Panc1 (cell line): ENCODE measurements around the gene ATP11A. TPM values are rescaled to one million over a fixed set of nuclear protein-coding genes. Genes with fewer than 3 reads are reported as not detected.

Source experiments
- ATAC-seq: fragments of 200-7000 bp; cut with Tn5 transposase; 2 replicates; pipeline ENCODE4 v1.9.1; 2020; ENCODE audit warnings: mild to moderate bottlenecking, moderate library complexity
- BruUV-seq: library from RNA; stranded (reverse); fragments of 400-500 nt; replicated peaks from 2 replicates; lab custom pipeline; 2021; lab: Mats Ljungman, UMichigan
- CTCF ChIA-PET: fragments of 300-600 bp; sonication (Branson Sonifier 250); formaldehyde crosslinking; loops from one replicate; lab custom pipeline; 2022; ENCODE audit warnings: antibody characterized with exemption; lab: Charles Lee
- POLR2A ChIA-PET: fragments of 300-600 bp; sonication (Branson Sonifier 250); formaldehyde crosslinking; loops from one replicate; lab custom pipeline; 2022; ENCODE audit warnings: antibody characterized with exemption; lab: Charles Lee
- DNase-seq: peaks from one replicate; pipeline ENCODE4 v3.0.0-alpha.2; 2010; ENCODE audit warnings: low read depth, low spot score
- H3K27ac ChIP-seq: 2 replicates; pipeline ENCODE4 v1.5.1; 2011; ENCODE audit warnings: mild to moderate bottlenecking, low read length, inconsistent platforms
- H3K27me3 ChIP-seq: fragments of 200-500 bp; sonication (Bioruptor generic); 2 replicates; pipeline ENCODE4 v1.6.0; 2014; ENCODE audit warnings: low read length, inconsistent platforms; ENCODE audit not compliant: control insufficient read depth, insufficient read depth
- H3K36me3 ChIP-seq: fragments of 200-500 bp; sonication (Bioruptor generic); 2 replicates; pipeline ENCODE4 v1.5.1; 2014; ENCODE audit warnings: inconsistent platforms, mild to moderate bottlenecking, low read length, moderate library complexity; ENCODE audit not compliant: control insufficient read depth, insufficient read depth
- H3K4me1 ChIP-seq: 2 replicates; pipeline ENCODE4 v1.5.1; 2011; ENCODE audit warnings: inconsistent platforms, mild to moderate bottlenecking, low read length, moderate library complexity; ENCODE audit not compliant: control insufficient read depth, insufficient read depth
- H3K4me3 ChIP-seq, 2 experiments: 2 replicates each; pipeline ENCODE4 v1.5.1; 2011 to 2012; ENCODE audit warnings: low read depth in 2 of 2, low read length in 2 of 2, mild to moderate bottlenecking in 2 of 2, inconsistent platforms in 1 of 2, moderate library complexity in 1 of 2
- H3K9me3 ChIP-seq: fragments of 200-500 bp; sonication (Bioruptor generic); 2 replicates; pipeline ENCODE4 v1.5.1; 2014; ENCODE audit warnings: low read depth, mild to moderate bottlenecking, inconsistent platforms, low read length, moderate library complexity; ENCODE audit not compliant: control insufficient read depth, insufficient read depth
- POLR2AphosphoS5 ChIP-seq: IDR thresholded peaks from 2 replicates; pipeline ENCODE4 v1.6.1; 2012; ENCODE audit warnings: mild to moderate bottlenecking, low read depth, low read length, moderate library complexity
- SIN3A ChIP-seq: IDR thresholded peaks from 2 replicates; pipeline ENCODE4 v1.6.1; 2012; ENCODE audit warnings: low read depth, mild to moderate bottlenecking, low read length, moderate library complexity, borderline replicate concordance; ENCODE audit not compliant: insufficient read depth
- TCF7L2 ChIP-seq: IDR thresholded peaks from 2 replicates; pipeline ENCODE4 v1.6.1; 2011; ENCODE audit warnings: mild to moderate bottlenecking, low read depth, low read length, inconsistent platforms
- in situ Hi-C: cut with HindIII; loops from 2 replicates; pipeline ENCODE4 v1.10.0; 2016; ENCODE audit warnings: low sequenced_read_pairs, low pct_unique_long_range_greater_than_20kb
- intact Hi-C: fragments of 100-400 bp; cut with micrococcal nuclease; formaldehyde crosslinking; loops from one replicate; pipeline ENCODE4 v1.10.0; 2022; ENCODE audit not compliant: unreplicated experiment
- total RNA-seq: library from RNA; stranded (reverse); gene quantifications from one replicate; pipeline ENCODE4 v1.2.1, GENCODE V29; 2021; ENCODE audit not compliant: unreplicated experiment
- TF ChIP-seq, protein P1 (sequence below), 2 experiments: IDR thresholded peaks; 2 replicates each; pipeline ENCODE4 v1.6.1; 2011 to 2012; ENCODE audit warnings: low read depth in 2 of 2, control low read depth in 1 of 2, low read length in 1 of 2, mild to moderate bottlenecking in 1 of 2, moderate library complexity in 1 of 2; ENCODE audit not compliant: insufficient read depth in 1 of 2
- TF ChIP-seq, protein P2 (sequence below): fragments of 450-650 bp; IDR thresholded peaks from 2 replicates; pipeline ENCODE4 v1.5.1; 2017; ENCODE audit warnings: mild to moderate bottlenecking

The ATP11A gene
- total RNA-seq, 1 experiment from 2014 or later, result 85.8 TPM

DNA sequence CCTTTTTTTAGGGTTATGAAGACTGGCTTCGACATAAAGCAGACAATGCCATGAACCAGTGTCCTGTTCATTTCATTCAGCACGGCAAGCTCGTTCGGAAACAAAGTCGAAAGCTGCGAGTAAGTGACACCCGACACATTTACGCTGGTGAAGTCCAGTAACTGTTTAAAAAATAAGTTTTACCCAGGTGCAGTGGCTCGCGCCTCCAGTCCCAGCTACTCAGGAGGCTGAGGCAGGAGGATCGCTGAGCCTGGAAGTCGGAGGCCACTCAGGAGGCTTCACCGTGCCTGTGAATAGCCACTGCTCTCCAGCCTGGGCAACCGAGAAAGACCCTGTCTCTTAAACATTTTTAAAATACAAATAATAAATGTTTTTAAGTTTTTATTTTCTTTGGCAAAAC is 120.8 kb downstream of the ATP11A start:
- ATAC-seq (no peak), DNase-seq (no peak)
- no peaks in the 10 kb centered on the region for H3K4me1 ChIP-seq
- no peak overlapping the region for H3K27ac ChIP-seq
- BruUV-seq, result no TSS peak
- H3K27me3 ChIP-seq, result no peaks in the 10 kb centered on the region
- TF ChIP-seq SIN3A (no peak), POLR2AphosphoS5 (no peak)
- ChIA-PET CTCF (no interaction called here), POLR2A (no interaction called here)
- H3K36me3 ChIP-seq, result no peaks in the 10 kb centered on the region; the same call in 1 of the 2 replicates
- no peaks in the 10 kb centered on the region for H3K9me3 ChIP-seq
- in situ Hi-C loops, result no loop called here
- intact Hi-C loops, result no loop called here
- H3K4me3 ChIP-seq, result no peak overlapping the region

DNA sequence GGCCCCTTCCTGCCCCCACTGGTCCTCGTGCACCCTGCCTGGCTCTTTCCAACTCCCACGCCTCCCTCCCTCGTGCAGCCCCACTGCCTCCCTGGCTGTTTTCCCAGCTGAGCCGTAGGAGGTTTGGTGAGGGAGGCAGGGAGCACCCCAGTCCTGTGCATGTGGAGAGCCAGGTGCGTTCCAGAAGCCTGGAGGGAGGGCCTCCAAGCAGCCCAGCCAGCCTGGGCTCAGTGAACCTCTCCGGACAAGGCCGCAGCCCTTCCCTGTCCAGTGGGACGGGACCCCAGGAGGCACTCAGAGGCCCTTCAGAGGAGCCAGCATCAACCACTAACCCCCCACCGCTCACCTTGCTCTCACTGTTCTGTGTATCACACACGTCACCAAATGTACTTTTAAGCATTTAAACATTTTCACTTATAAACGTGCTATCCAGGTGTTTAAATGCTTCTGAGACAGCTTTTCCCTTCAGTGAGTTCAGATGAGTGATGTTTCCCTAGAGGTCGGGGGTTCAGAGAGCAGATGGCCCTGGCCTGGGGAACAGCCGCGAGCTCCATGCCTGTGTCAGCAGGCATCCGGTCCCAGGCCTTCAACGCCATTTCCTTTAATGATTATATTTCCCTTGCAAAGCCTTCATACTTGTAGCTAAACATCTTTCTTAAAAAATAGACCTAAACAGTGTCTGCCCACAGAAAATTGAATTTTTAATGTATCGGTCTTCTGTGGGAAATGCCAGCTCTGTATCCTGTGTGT is 122.6 kb downstream of the ATP11A start:
- H3K4me1 ChIP-seq, result no peaks in the 10 kb centered on the region
- in situ Hi-C loops, result no loop called here
- H3K4me3 ChIP-seq, result no peak overlapping the region
- DNase-seq (no peak), ATAC-seq (no peak)
- H3K27me3 ChIP-seq, result no peaks in the 10 kb centered on the region
- H3K9me3 ChIP-seq, result no peaks in the 10 kb centered on the region
- no peak overlapping the region for H3K27ac ChIP-seq
- POLR2A ChIA-PET, result no interaction called here
- no peaks in the 10 kb centered on the region; the same call in 1 of the 2 replicates for H3K36me3 ChIP-seq
- intact Hi-C loops, result no loop called here
- CTCF ChIA-PET, result no interaction called here
- no TSS peak for BruUV-seq
- TF ChIP-seq SIN3A (no peak), TCF7L2 (no peak), POLR2AphosphoS5 (no peak)
- TF ChIP-seq, protein P1, sequence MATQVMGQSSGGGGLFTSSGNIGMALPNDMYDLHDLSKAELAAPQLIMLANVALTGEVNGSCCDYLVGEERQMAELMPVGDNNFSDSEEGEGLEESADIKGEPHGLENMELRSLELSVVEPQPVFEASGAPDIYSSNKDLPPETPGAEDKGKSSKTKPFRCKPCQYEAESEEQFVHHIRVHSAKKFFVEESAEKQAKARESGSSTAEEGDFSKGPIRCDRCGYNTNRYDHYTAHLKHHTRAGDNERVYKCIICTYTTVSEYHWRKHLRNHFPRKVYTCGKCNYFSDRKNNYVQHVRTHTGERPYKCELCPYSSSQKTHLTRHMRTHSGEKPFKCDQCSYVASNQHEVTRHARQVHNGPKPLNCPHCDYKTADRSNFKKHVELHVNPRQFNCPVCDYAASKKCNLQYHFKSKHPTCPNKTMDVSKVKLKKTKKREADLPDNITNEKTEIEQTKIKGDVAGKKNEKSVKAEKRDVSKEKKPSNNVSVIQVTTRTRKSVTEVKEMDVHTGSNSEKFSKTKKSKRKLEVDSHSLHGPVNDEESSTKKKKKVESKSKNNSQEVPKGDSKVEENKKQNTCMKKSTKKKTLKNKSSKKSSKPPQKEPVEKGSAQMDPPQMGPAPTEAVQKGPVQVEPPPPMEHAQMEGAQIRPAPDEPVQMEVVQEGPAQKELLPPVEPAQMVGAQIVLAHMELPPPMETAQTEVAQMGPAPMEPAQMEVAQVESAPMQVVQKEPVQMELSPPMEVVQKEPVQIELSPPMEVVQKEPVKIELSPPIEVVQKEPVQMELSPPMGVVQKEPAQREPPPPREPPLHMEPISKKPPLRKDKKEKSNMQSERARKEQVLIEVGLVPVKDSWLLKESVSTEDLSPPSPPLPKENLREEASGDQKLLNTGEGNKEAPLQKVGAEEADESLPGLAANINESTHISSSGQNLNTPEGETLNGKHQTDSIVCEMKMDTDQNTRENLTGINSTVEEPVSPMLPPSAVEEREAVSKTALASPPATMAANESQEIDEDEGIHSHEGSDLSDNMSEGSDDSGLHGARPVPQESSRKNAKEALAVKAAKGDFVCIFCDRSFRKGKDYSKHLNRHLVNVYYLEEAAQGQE (IDR thresholded peaks at IDR 0.05; ENCODE audit: insufficient read depth in 1 of 2, low read depth in 2 of 2, low read length in 1 of 2), result no peak
- TF ChIP-seq, protein P2, sequence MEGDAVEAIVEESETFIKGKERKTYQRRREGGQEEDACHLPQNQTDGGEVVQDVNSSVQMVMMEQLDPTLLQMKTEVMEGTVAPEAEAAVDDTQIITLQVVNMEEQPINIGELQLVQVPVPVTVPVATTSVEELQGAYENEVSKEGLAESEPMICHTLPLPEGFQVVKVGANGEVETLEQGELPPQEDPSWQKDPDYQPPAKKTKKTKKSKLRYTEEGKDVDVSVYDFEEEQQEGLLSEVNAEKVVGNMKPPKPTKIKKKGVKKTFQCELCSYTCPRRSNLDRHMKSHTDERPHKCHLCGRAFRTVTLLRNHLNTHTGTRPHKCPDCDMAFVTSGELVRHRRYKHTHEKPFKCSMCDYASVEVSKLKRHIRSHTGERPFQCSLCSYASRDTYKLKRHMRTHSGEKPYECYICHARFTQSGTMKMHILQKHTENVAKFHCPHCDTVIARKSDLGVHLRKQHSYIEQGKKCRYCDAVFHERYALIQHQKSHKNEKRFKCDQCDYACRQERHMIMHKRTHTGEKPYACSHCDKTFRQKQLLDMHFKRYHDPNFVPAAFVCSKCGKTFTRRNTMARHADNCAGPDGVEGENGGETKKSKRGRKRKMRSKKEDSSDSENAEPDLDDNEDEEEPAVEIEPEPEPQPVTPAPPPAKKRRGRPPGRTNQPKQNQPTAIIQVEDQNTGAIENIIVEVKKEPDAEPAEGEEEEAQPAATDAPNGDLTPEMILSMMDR, result no peak

DNA sequence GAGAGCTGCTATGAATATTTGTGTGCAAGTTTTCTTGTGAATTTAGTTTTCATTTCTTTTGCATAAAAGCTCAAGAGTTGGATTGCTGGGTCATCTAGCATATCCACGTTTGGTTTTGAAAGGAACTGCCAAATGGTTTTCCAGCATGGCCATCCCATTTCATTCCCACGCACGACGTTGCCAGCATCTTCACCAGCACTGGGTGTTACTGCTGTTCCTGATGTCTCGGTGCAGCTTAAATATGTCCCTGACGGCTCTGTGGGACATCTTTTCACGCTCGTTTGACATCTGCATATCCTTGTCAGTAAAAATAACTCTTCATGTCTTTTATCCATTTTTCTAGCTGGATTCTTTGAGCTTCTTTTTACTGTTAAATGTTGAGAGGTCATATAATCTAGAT is 123.7 kb downstream of the ATP11A start:
- POLR2A ChIA-PET, result no interaction called here
- no TSS peak for BruUV-seq
- Histone ChIP-seq H3K36me3 (no peaks in the 10 kb centered on the region; the same call in 1 of the 2 replicates), H3K9me3 (no peaks in the 10 kb centered on the region), H3K4me3 (no peak overlapping the region), H3K27ac (no peak overlapping the region), H3K4me1 (no peaks in the 10 kb centered on the region), H3K27me3 (no peaks in the 10 kb centered on the region)
- in situ Hi-C loops, result no loop called here
- ATAC-seq, result no peak
- intact Hi-C loops, result no loop called here
- DNase-seq, result no peak
- CTCF ChIA-PET, result no interaction called here
- TF ChIP-seq POLR2AphosphoS5, result no peak
